Measurements from ENCODE around the gene MAN1A1. TPM values are rescaled to one million over a fixed set of nuclear protein-coding genes. Genes with fewer than 3 reads are reported as not detected.

The MAN1A1 gene
- total RNA-seq, 4 donors from 2014 or later, result 6.3 to 92.3 (median 22.4) TPM

- no peaks in the 10 kb centered on the region for H3K27me3 ChIP-seq
- no peak overlapping the region for H3K27ac ChIP-seq
- intact Hi-C loops (cut with DNase I), result no loop called here
- WGBS, 2 donors, result 65 to 92% methylated on average over 5 of the region's 5 CpGs
- no peak overlapping the region for H3K4me3 ChIP-seq
- peaks cover 0 to 3% (median 0%) of the 10 kb centered on the region in 3 donors for H3K4me1 ChIP-seq
- TF ChIP-seq CTCF (IDR thresholded peaks at IDR 0.05), result no peak
- TF ChIP-seq POLR2A (IDR thresholded peaks at IDR 0.05), result no peak
- H3K9me3 ChIP-seq, result no peaks in the 10 kb centered on the region
- H3K36me3 ChIP-seq, result peaks cover 0 to 8% (median 0%) of the 10 kb centered on the region in 3 donors
- no peak for DNase-seq
Observed at GRCh38 chr6:119322715-119323350, 26.7 kb downstream of the MAN1A1 start.

GRCh38 chr6:119322034-119322433 lies 27.5 kb downstream of the MAN1A1 start:
- no peak for DNase-seq
- peaks cover 0 to 8% (median 0%) of the 10 kb centered on the region in 3 donors for H3K36me3 ChIP-seq
- H3K27ac ChIP-seq, result no peak overlapping the region
- H3K4me1 ChIP-seq, result no peaks in the 10 kb centered on the region
- H3K27me3 ChIP-seq, result no peaks in the 10 kb centered on the region
- no peak overlapping the region for H3K4me3 ChIP-seq
- no peaks in the 10 kb centered on the region for H3K9me3 ChIP-seq
- 92 to 93% methylated on average over 2 of the region's 2 CpGs for WGBS, 2 donors
- intact Hi-C loops (cut with DNase I), result no loop called here
- TF ChIP-seq CTCF (IDR thresholded peaks at IDR 0.05), result no peak
- no peak for TF ChIP-seq POLR2A (IDR thresholded peaks at IDR 0.05)

GRCh38 chr6:119319694-119320093 lies 29.9 kb downstream of the MAN1A1 start:
- peaks cover 0 to 9% (median 1%) of the 10 kb centered on the region in 3 donors for H3K4me1 ChIP-seq
- H3K9me3 ChIP-seq, result no peaks in the 10 kb centered on the region
- no peak overlapping the region for H3K4me3 ChIP-seq
- intact Hi-C loops (cut with DNase I), result no loop called here
- DNase-seq, result no peak
- H3K27me3 ChIP-seq, result no peaks in the 10 kb centered on the region
- TF ChIP-seq CTCF (IDR thresholded peaks at IDR 0.05), result no peak
- no peak for TF ChIP-seq POLR2A (IDR thresholded peaks at IDR 0.05)
- H3K27ac ChIP-seq, result no peak overlapping the region
- H3K36me3 ChIP-seq, result no peaks in the 10 kb centered on the region
- WGBS, 2 donors, result 100% methylated on average over 2 of the region's 2 CpGs

GRCh38 chr6:119318730-119319129 lies 30.8 kb downstream of the MAN1A1 start:
- TF ChIP-seq POLR2A (IDR thresholded peaks at IDR 0.05) (no peak), CTCF (IDR thresholded peaks at IDR 0.05) (no peak)
- Histone ChIP-seq H3K4me3 (no peak overlapping the region), H3K4me1 (peaks cover 0 to 19% (median 5%) of the 10 kb centered on the region in 3 donors), H3K27me3 (no peaks in the 10 kb centered on the region), H3K36me3 (no peaks in the 10 kb centered on the region), H3K9me3 (no peaks in the 10 kb centered on the region), H3K27ac (no peak overlapping the region)
- DNase-seq, result no peak
- 79 to 88% methylated on average over 1 of the region's 1 CpG for WGBS, 2 donors
- intact Hi-C loops (cut with DNase I), result no loop called here

GRCh38 chr6:119318176-119318575 lies 31.4 kb downstream of the MAN1A1 start:
- no peak for DNase-seq
- 100% methylated on average over 1 of the region's 1 CpG for WGBS, 2 donors
- peaks cover under 1 to 23% (median 5%) of the 10 kb centered on the region in 3 donors for H3K4me1 ChIP-seq
- no peaks in the 10 kb centered on the region for H3K9me3 ChIP-seq
- intact Hi-C loops (cut with DNase I), result no loop called here
- no peak overlapping the region for H3K4me3 ChIP-seq
- TF ChIP-seq POLR2A (IDR thresholded peaks at IDR 0.05) (no peak), CTCF (IDR thresholded peaks at IDR 0.05) (no peak)
- no peaks in the 10 kb centered on the region for H3K27me3 ChIP-seq
- no peaks in the 10 kb centered on the region for H3K36me3 ChIP-seq
- H3K27ac ChIP-seq, result no peak overlapping the region

Measured in esophagus squamous epithelium (tissue), 5 donors.